GM23338 (cell line): ENCODE results near the gene EVX2. TPM values are rescaled to one million over a fixed set of nuclear protein-coding genes. Genes with fewer than 3 reads are reported as not detected.

ENCODE experiments used
- ATAC-seq: fragments of 200-7000 bp; cut with Tn5 transposase; 3 replicates; pipeline ENCODE4 v1.9.1; 2020
- DNase-seq: peaks from one replicate; pipeline ENCODE4 v3.0.0-alpha.2; 2015; ENCODE audit warnings: low spot score
- H2AFZ ChIP-seq: fragments of 200-600 bp; sonication (generic); 2 replicates; pipeline ENCODE4 v1.8.0; 2016; ENCODE audit warnings: antibody characterized with exemption, mild to moderate bottlenecking, moderate library complexity
- H3F3A ChIP-seq: fragments of 200-600 bp; sonication (generic); replicated peaks from 2 replicates; pipeline ENCODE4 v1.8.0; 2017; ENCODE audit warnings: antibody characterized with exemption, mixed run types, low read depth
- H3K27ac ChIP-seq: fragments of 200-600 bp; sonication (generic); 2 replicates; pipeline ENCODE4 v1.6.1; 2016; ENCODE audit warnings: low read depth
- H3K27me3 ChIP-seq: fragments of 200-600 bp; sonication (generic); 2 replicates; pipeline ENCODE4 v1.8.0; 2016; ENCODE audit warnings: mild to moderate bottlenecking, mixed run types, moderate library complexity; ENCODE audit not compliant: insufficient read depth
- H3K36me3 ChIP-seq: fragments of 200-600 bp; sonication (generic); 2 replicates; pipeline ENCODE4 v1.8.0; 2016; ENCODE audit warnings: mild to moderate bottlenecking; ENCODE audit not compliant: insufficient read depth
- H3K4me1 ChIP-seq: fragments of 200-600 bp; sonication (generic); 2 replicates; pipeline ENCODE4 v1.8.0; 2016; ENCODE audit warnings: mild to moderate bottlenecking, moderate library complexity; ENCODE audit not compliant: insufficient read depth
- H3K4me2 ChIP-seq: fragments of 200-600 bp; sonication (generic); 2 replicates; pipeline ENCODE4 v1.7.1; 2017; ENCODE audit warnings: mixed run types
- H3K4me3 ChIP-seq: fragments of 200-600 bp; sonication (generic); 2 replicates; pipeline ENCODE4 v1.6.1; 2016; ENCODE audit warnings: mixed run types
- H3K79me2 ChIP-seq: fragments of 200-600 bp; sonication (generic); replicated peaks from 2 replicates; pipeline ENCODE4 v1.8.0; 2017; ENCODE audit warnings: mild to moderate bottlenecking; ENCODE audit not compliant: insufficient read depth
- H3K9me2 ChIP-seq: fragments of 200-600 bp; sonication (generic); 2 replicates; pipeline ENCODE4 v1.8.0; 2017; ENCODE audit not compliant: insufficient read depth
- H4K20me1 ChIP-seq: fragments of 200-600 bp; sonication (generic); replicated peaks from 2 replicates; pipeline ENCODE4 v1.8.0; 2017; ENCODE audit warnings: mild to moderate bottlenecking; ENCODE audit not compliant: insufficient read depth
- H3K27ac Mint-ChIP-seq: 2 replicates; pipeline ENCODE4 v1.8.0; 2020; ENCODE audit warnings: inconsistent platforms, mild to moderate bottlenecking, moderate library complexity, mixed read lengths
- H3K27me3 Mint-ChIP-seq: 3 replicates; pipeline ENCODE4 v1.8.0; 2022; ENCODE audit warnings: low read depth, mild to moderate bottlenecking, moderate library complexity, mixed read lengths, inconsistent platforms; ENCODE audit not compliant: insufficient read depth, poor library complexity
- H3K36me3 Mint-ChIP-seq: 3 replicates; pipeline ENCODE4 v1.8.0; 2021; ENCODE audit warnings: low read depth, mild to moderate bottlenecking, inconsistent platforms, moderate library complexity, mixed read lengths
- H3K4me1 Mint-ChIP-seq: 3 replicates; pipeline ENCODE4 v1.8.0; 2020; ENCODE audit warnings: mild to moderate bottlenecking, inconsistent platforms, mixed read lengths
- H3K4me3 Mint-ChIP-seq: 3 replicates; pipeline ENCODE4 v1.8.0; 2021; ENCODE audit warnings: moderate library complexity, mild to moderate bottlenecking, inconsistent platforms, mixed read lengths
- H3K9me3 Mint-ChIP-seq: 3 replicates; pipeline ENCODE4 v1.8.0; 2020; ENCODE audit warnings: moderate library complexity, mild to moderate bottlenecking, inconsistent platforms, mixed read lengths
- CREB1 ChIP-seq: fragments of 250-450 bp; sonication (Bioruptor Pico); IDR thresholded peaks from 2 replicates; pipeline ENCODE4 v1.5.0; 2020; ENCODE audit warnings: low read depth, mild to moderate bottlenecking, moderate library complexity
- EZH2 ChIP-seq: fragments of 200-600 bp; sonication (generic); IDR thresholded peaks from one replicate; pipeline ENCODE4 v1.8.0; 2017; ENCODE audit warnings: antibody characterized with exemption, mild to moderate bottlenecking, low read depth; ENCODE audit not compliant: unreplicated experiment
- EZH2phosphoT487 ChIP-seq: fragments of 200-600 bp; sonication (generic); IDR thresholded peaks from one replicate; pipeline ENCODE4 v1.8.1; 2018; ENCODE audit warnings: antibody characterized with exemption; ENCODE audit not compliant: unreplicated experiment
- JUNB ChIP-seq: IDR thresholded peaks from one replicate; pipeline ENCODE4 v1.6.1; 2016; ENCODE audit warnings: antibody characterized with exemption; ENCODE audit not compliant: unreplicated experiment
- NANOG ChIP-seq: IDR thresholded peaks from 2 replicates; pipeline ENCODE4 v1.6.1; 2016; ENCODE audit warnings: antibody characterized with exemption, borderline replicate concordance
- POLR2AphosphoS5 ChIP-seq: IDR thresholded peaks from 2 replicates; pipeline ENCODE4 v1.6.1; 2016; ENCODE audit warnings: antibody characterized with exemption, low read depth
- STAT1 ChIP-seq: IDR thresholded peaks from one replicate; pipeline ENCODE4 v1.6.1; 2016; ENCODE audit warnings: antibody characterized with exemption; ENCODE audit not compliant: unreplicated experiment
- ZNF114 ChIP-seq: fragments of 250-450 bp; sonication (Bioruptor Pico); IDR thresholded peaks from 2 replicates; pipeline ENCODE4 v1.5.0; 2020; ENCODE audit warnings: mild to moderate bottlenecking, moderate library complexity
- ZNF331 ChIP-seq: fragments of 250-450 bp; sonication (Bioruptor Pico); IDR thresholded peaks from 2 replicates; pipeline ENCODE4 v1.5.0; 2020; ENCODE audit warnings: low read depth, mild to moderate bottlenecking, moderate library complexity
- polyA plus RNA-seq: library from polyadenylated mRNA; unstranded; fragments of >200 nt; fragmentation: Nextera tagmentation; extraction: Ambion mirVana; gene quantifications from 2 replicates; pipeline ENCODE4 v1.2.1, GENCODE V29; 2016
- total RNA-seq: library from RNA; depleted of rRNA; stranded (reverse); fragments of >200 nt; shearing (Covaris generic); gene quantifications from 2 replicates; pipeline ENCODE4 v1.2.3, GENCODE V29; 2014
- TF ChIP-seq, protein P1 (sequence below): IDR thresholded peaks from 2 replicates; pipeline ENCODE4 v1.6.1; 2016; ENCODE audit warnings: antibody characterized with exemption
- TF ChIP-seq, protein P2 (sequence below), 2 experiments: fragments of 200-600 bp in 1 of 2; sonication (generic) in 1 of 2; conservative IDR thresholded peaks; 2 replicates each; pipeline versions ENCODE4 v1.5.1 to v1.6.1; 2016 to 2017; ENCODE audit warnings: antibody characterized with exemption in 2 of 2, low read depth in 2 of 2, mild to moderate bottlenecking in 2 of 2, moderate library complexity in 1 of 2
- TF ChIP-seq, protein P3 (sequence below): fragments of 250-450 bp; sonication (Bioruptor Pico); IDR thresholded peaks from 2 replicates; pipeline ENCODE4 v1.5.0; 2020; ENCODE audit warnings: mild to moderate bottlenecking, moderate library complexity
- TF ChIP-seq, protein P4 (sequence below): IDR thresholded peaks from one replicate; pipeline ENCODE4 v1.6.1; 2018; ENCODE audit warnings: antibody characterized with exemption; ENCODE audit not compliant: unreplicated experiment

EVX2 gene
- total and polyA plus RNA-seq, 2 experiments from 2014 or later = 0.03 TPM; not detected in 1

DNA sequence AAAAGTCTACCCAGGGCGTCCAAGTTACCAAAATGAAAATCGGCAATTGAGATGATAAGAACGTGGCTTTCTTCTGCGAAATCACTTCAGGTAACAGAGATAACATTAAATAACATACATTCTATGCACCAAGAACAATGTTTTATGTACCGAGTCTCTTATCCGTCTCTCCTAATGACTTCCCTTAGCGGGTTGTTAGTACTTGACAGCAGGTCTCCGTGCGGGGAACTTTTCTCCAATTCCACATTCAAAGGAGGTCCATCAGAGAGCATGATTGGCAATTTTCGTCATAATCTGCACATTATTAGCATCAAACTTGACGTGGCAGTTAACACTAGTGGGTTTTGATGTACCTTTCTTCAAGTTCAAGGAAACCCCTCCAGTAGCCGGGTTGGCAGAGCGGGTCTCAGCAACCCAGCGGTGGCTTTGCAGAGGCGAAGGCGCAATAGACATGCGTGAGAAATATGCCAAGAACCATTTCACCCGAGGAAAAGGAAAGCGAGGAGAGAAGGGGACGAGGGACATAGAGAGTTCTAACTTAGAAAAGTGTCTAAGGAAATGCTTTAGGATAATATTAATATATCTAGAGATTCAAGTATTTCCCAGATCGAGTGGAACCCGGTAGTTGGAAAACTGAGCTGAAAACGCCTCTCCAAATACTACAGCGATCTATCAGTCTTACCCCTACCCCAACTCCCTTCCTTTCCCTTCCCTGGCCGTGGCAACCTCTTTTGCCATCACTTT lies 5.0 kb downstream of the EVX2 start:
- peak overlapping the region; percentile 68 for H3K4me3 Mint-ChIP-seq

More for the DNA sequence above, 5.0 kb downstream of the EVX2 start:
- Histone ChIP-seq H2AFZ (peak overlapping the region; percentile 98), H3K4me1 (peaks cover 37% of the 10 kb centered on the region), H3K36me3 (no peaks in the 10 kb centered on the region), H3K79me2 (no peaks in the 10 kb centered on the region), H3K27me3 (peaks cover 98% of the 10 kb centered on the region), H3K27ac (no peak overlapping the region), H3K4me2 (peak overlapping the region; percentile 91), H3F3A (peaks cover 32% of the 10 kb centered on the region), H4K20me1 (peaks cover 46% of the 10 kb centered on the region), H3K4me3 (peak overlapping the region; percentile 58), H3K9me2 (no peaks in the 10 kb centered on the region)
- peaks cover 96% of the 10 kb centered on the region for H3K27me3 Mint-ChIP-seq
- H3K4me1 Mint-ChIP-seq = peaks cover 33% of the 10 kb centered on the region
- H3K27ac Mint-ChIP-seq = no peak overlapping the region
- ATAC-seq (no peak), DNase-seq (no peak)
- peaks cover 4% of the 10 kb centered on the region; the same call in 1 of the 3 replicates for H3K36me3 Mint-ChIP-seq
- peaks cover 9% of the 10 kb centered on the region; the same call in 2 of the 3 replicates for H3K9me3 Mint-ChIP-seq
- no peak for TF ChIP-seq ZNF114
- no peak for TF ChIP-seq CREB1 (CRISPR knock-in tag)
- TF ChIP-seq POLR2AphosphoS5 = no peak
- no peak for TF ChIP-seq JUNB
- TF ChIP-seq, protein P1, sequence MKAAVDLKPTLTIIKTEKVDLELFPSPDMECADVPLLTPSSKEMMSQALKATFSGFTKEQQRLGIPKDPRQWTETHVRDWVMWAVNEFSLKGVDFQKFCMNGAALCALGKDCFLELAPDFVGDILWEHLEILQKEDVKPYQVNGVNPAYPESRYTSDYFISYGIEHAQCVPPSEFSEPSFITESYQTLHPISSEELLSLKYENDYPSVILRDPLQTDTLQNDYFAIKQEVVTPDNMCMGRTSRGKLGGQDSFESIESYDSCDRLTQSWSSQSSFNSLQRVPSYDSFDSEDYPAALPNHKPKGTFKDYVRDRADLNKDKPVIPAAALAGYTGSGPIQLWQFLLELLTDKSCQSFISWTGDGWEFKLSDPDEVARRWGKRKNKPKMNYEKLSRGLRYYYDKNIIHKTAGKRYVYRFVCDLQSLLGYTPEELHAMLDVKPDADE = no peak
- no peak for TF ChIP-seq ZNF331 (CRISPR knock-in tag)
- TF ChIP-seq, protein P2, sequence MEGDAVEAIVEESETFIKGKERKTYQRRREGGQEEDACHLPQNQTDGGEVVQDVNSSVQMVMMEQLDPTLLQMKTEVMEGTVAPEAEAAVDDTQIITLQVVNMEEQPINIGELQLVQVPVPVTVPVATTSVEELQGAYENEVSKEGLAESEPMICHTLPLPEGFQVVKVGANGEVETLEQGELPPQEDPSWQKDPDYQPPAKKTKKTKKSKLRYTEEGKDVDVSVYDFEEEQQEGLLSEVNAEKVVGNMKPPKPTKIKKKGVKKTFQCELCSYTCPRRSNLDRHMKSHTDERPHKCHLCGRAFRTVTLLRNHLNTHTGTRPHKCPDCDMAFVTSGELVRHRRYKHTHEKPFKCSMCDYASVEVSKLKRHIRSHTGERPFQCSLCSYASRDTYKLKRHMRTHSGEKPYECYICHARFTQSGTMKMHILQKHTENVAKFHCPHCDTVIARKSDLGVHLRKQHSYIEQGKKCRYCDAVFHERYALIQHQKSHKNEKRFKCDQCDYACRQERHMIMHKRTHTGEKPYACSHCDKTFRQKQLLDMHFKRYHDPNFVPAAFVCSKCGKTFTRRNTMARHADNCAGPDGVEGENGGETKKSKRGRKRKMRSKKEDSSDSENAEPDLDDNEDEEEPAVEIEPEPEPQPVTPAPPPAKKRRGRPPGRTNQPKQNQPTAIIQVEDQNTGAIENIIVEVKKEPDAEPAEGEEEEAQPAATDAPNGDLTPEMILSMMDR (conservative IDR thresholded peaks at IDR 0.05; ENCODE audit: low read depth in 2 of 2) = no peak
- TF ChIP-seq, protein P3, sequence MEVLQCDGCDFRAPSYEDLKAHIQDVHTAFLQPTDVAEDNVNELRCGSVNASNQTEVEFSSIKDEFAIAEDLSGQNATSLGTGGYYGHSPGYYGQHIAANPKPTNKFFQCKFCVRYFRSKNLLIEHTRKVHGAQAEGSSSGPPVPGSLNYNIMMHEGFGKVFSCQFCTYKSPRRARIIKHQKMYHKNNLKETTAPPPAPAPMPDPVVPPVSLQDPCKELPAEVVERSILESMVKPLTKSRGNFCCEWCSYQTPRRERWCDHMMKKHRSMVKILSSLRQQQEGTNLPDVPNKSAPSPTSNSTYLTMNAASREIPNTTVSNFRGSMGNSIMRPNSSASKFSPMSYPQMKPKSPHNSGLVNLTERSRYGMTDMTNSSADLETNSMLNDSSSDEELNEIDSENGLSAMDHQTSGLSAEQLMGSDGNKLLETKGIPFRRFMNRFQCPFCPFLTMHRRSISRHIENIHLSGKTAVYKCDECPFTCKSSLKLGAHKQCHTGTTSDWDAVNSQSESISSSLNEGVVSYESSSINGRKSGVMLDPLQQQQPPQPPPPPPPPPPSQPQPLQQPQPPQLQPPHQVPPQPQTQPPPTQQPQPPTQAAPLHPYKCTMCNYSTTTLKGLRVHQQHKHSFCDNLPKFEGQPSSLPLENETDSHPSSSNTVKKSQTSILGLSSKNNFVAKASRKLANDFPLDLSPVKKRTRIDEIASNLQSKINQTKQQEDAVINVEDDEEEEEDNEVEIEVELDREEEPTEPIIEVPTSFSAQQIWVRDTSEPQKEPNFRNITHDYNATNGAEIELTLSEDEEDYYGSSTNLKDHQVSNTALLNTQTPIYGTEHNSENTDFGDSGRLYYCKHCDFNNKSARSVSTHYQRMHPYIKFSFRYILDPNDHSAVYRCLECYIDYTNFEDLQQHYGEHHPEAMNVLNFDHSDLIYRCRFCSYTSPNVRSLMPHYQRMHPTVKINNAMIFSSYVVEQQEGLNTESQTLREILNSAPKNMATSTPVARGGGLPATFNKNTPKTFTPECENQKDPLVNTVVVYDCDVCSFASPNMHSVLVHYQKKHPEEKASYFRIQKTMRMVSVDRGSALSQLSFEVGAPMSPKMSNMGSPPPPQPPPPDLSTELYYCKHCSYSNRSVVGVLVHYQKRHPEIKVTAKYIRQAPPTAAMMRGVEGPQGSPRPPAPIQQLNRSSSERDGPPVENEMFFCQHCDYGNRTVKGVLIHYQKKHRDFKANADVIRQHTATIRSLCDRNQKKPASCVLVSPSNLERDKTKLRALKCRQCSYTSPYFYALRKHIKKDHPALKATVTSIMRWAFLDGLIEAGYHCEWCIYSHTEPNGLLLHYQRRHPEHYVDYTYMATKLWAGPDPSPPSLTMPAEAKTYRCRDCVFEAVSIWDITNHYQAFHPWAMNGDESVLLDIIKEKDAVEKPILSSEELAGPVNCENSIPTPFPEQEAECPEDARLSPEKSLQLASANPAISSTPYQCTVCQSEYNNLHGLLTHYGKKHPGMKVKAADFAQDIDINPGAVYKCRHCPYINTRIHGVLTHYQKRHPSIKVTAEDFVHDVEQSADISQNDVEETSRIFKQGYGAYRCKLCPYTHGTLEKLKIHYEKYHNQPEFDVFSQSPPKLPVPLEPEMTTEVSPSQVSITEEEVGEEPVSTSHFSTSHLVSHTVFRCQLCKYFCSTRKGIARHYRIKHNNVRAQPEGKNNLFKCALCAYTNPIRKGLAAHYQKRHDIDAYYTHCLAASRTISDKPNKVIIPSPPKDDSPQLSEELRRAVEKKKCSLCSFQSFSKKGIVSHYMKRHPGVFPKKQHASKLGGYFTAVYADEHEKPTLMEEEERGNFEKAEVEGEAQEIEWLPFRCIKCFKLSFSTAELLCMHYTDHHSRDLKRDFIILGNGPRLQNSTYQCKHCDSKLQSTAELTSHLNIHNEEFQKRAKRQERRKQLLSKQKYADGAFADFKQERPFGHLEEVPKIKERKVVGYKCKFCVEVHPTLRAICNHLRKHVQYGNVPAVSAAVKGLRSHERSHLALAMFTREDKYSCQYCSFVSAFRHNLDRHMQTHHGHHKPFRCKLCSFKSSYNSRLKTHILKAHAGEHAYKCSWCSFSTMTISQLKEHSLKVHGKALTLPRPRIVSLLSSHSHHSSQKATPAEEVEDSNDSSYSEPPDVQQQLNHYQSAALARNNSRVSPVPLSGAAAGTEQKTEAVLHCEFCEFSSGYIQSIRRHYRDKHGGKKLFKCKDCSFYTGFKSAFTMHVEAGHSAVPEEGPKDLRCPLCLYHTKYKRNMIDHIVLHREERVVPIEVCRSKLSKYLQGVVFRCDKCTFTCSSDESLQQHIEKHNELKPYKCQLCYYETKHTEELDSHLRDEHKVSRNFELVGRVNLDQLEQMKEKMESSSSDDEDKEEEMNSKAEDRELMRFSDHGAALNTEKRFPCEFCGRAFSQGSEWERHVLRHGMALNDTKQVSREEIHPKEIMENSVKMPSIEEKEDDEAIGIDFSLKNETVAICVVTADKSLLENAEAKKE (CRISPR knock-in tag) = no peak
- no peak for TF ChIP-seq STAT1
- TF ChIP-seq, protein P4, sequence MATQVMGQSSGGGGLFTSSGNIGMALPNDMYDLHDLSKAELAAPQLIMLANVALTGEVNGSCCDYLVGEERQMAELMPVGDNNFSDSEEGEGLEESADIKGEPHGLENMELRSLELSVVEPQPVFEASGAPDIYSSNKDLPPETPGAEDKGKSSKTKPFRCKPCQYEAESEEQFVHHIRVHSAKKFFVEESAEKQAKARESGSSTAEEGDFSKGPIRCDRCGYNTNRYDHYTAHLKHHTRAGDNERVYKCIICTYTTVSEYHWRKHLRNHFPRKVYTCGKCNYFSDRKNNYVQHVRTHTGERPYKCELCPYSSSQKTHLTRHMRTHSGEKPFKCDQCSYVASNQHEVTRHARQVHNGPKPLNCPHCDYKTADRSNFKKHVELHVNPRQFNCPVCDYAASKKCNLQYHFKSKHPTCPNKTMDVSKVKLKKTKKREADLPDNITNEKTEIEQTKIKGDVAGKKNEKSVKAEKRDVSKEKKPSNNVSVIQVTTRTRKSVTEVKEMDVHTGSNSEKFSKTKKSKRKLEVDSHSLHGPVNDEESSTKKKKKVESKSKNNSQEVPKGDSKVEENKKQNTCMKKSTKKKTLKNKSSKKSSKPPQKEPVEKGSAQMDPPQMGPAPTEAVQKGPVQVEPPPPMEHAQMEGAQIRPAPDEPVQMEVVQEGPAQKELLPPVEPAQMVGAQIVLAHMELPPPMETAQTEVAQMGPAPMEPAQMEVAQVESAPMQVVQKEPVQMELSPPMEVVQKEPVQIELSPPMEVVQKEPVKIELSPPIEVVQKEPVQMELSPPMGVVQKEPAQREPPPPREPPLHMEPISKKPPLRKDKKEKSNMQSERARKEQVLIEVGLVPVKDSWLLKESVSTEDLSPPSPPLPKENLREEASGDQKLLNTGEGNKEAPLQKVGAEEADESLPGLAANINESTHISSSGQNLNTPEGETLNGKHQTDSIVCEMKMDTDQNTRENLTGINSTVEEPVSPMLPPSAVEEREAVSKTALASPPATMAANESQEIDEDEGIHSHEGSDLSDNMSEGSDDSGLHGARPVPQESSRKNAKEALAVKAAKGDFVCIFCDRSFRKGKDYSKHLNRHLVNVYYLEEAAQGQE = no peak
- TF ChIP-seq EZH2phosphoT487 = peak; percentile 68
- TF ChIP-seq EZH2 = peak; percentile 82
- TF ChIP-seq NANOG = no peak
